ENCODE measurements around the gene CLDN14. TPM values are rescaled to one million over a fixed set of nuclear protein-coding genes. Genes with fewer than 3 reads are reported as not detected.

CLDN14 gene
- total RNA-seq, 1 experiment from 2014 or later = 8.9 TPM

DNA sequence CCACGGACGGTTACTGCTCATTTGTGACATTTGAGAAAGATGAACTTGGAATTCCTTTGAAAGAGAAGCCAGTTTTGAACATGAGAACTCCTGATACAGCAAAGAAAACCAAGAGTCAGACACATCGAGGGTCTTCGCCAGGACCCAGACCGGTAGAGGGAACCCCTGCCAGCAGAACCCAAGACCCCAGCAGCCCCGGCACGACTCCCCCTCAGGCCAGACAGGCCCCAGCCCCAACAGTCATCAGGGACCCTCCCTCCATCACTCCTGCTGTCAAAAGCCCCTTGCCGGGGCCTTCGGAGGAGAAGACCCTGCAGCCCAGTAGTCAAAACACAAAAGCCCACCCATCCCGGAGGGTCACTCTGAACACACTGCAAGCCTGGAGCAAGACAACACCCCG lies 67.0 kb downstream of the CLDN14 start:
- H2AFZ ChIP-seq (ENCODE audit: low read length) = no peak overlapping the region
- ATAC-seq = no peak
- no peak for DNase-seq
- no peaks in the 10 kb centered on the region for H3K4me1 ChIP-seq (ENCODE audit: insufficient read depth, low read length)
- ChIA-PET POLR2A (ENCODE audit: unreplicated experiment) (no interaction called here), CTCF (no interaction called here)
- no peaks in the 10 kb centered on the region for H3K9me3 ChIP-seq (ENCODE audit: low read length)
- intact Hi-C loops (cut with micrococcal nuclease) = no loop called here
- H3K9me2 ChIP-seq (replicated peaks; ENCODE audit: low read length) = no peaks in the 10 kb centered on the region
- TF ChIP-seq, protein P1, sequence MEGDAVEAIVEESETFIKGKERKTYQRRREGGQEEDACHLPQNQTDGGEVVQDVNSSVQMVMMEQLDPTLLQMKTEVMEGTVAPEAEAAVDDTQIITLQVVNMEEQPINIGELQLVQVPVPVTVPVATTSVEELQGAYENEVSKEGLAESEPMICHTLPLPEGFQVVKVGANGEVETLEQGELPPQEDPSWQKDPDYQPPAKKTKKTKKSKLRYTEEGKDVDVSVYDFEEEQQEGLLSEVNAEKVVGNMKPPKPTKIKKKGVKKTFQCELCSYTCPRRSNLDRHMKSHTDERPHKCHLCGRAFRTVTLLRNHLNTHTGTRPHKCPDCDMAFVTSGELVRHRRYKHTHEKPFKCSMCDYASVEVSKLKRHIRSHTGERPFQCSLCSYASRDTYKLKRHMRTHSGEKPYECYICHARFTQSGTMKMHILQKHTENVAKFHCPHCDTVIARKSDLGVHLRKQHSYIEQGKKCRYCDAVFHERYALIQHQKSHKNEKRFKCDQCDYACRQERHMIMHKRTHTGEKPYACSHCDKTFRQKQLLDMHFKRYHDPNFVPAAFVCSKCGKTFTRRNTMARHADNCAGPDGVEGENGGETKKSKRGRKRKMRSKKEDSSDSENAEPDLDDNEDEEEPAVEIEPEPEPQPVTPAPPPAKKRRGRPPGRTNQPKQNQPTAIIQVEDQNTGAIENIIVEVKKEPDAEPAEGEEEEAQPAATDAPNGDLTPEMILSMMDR (conservative IDR thresholded peaks at IDR 0.05; ENCODE audit: low read depth, low read length) = no peak
- TF ChIP-seq EZH2 (IDR thresholded peaks at IDR 0.05; ENCODE audit: low read length, unreplicated experiment) (no peak), EZH2phosphoT487 (IDR thresholded peaks at IDR 0.05; ENCODE audit: borderline replicate concordance, low read length) (no peak)
- no peaks in the 10 kb centered on the region for H3F3A ChIP-seq (ENCODE audit: low read length, unreplicated experiment)
- peaks cover 27% of the 10 kb centered on the region for H3K36me3 ChIP-seq (ENCODE audit: low read depth, low read length)
- no peaks in the 10 kb centered on the region for H3K79me2 ChIP-seq (ENCODE audit: low read length)
- H4K20me1 ChIP-seq (ENCODE audit: low read length) = no peaks in the 10 kb centered on the region
- no TSS peak for BruUV-seq (replicated peaks)
- no peak overlapping the region for H3K4me2 ChIP-seq (ENCODE audit: low read length)
- no peak overlapping the region for H3K9ac ChIP-seq (ENCODE audit: low read length)
- no peaks in the 10 kb centered on the region for H3K27me3 ChIP-seq (ENCODE audit: low read length)
- H3K27ac ChIP-seq (ENCODE audit: low read length) = no peak overlapping the region
- no peak overlapping the region for H3K4me3 ChIP-seq (ENCODE audit: low read length)

DNA sequence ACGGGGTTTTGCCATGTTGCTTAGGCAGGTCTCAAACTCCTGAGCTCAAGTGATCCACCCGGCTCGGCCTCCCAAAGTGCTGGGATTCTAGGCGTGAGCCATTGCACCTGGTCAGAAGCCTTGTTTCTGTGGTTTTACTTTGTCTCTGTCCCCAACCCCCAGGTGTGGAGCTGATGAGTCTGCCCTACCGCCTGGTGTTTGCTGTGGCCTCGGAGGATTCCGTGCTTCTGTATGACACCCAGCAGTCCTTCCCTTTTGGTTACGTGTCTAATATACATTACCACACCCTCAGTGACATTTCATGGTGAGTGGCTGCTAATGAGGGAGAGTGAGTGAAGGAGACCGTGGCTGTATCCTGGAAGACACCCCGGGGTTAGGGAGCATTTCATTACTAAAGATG lies 68.6 kb downstream of the CLDN14 start:
- no peaks in the 10 kb centered on the region for H3F3A ChIP-seq (ENCODE audit: low read length, unreplicated experiment)
- ATAC-seq = no peak

More for the DNA sequence above, 68.6 kb downstream of the CLDN14 start:
- no peak overlapping the region for H2AFZ ChIP-seq (ENCODE audit: low read length)
- no peak overlapping the region for H3K27ac ChIP-seq (ENCODE audit: low read length)
- no peak overlapping the region for H3K4me2 ChIP-seq (ENCODE audit: low read length)
- H3K9ac ChIP-seq (ENCODE audit: low read length) = no peak overlapping the region
- POLR2A ChIA-PET (ENCODE audit: unreplicated experiment) = no interaction called here
- TF ChIP-seq, protein P1 (conservative IDR thresholded peaks at IDR 0.05; ENCODE audit: low read depth, low read length) = no peak
- TF ChIP-seq EZH2 (IDR thresholded peaks at IDR 0.05; ENCODE audit: low read length, unreplicated experiment) (no peak), EZH2phosphoT487 (IDR thresholded peaks at IDR 0.05; ENCODE audit: borderline replicate concordance, low read length) (no peak)
- no TSS peak for BruUV-seq (replicated peaks)
- H3K27me3 ChIP-seq (ENCODE audit: low read length) = no peaks in the 10 kb centered on the region
- no peaks in the 10 kb centered on the region for H3K9me2 ChIP-seq (replicated peaks; ENCODE audit: low read length)
- H3K79me2 ChIP-seq (ENCODE audit: low read length) = no peaks in the 10 kb centered on the region
- no peaks in the 10 kb centered on the region for H3K9me3 ChIP-seq (ENCODE audit: low read length)
- H3K36me3 ChIP-seq (ENCODE audit: low read depth, low read length) = peaks cover 24% of the 10 kb centered on the region
- intact Hi-C loops (cut with micrococcal nuclease) = no loop called here
- H3K4me1 ChIP-seq (ENCODE audit: insufficient read depth, low read length) = no peaks in the 10 kb centered on the region
- CTCF ChIA-PET = no interaction called here
- H3K4me3 ChIP-seq (ENCODE audit: low read length) = no peak overlapping the region
- no peaks in the 10 kb centered on the region for H4K20me1 ChIP-seq (ENCODE audit: low read length)
- no peak for DNase-seq

Other genes starting within 250 kb of the CLDN14 start
- gene MORC3, start 159.9 kb downstream of the CLDN14 start, total RNA-seq (2014; rRNA removed) = 17.9 and 23.0 TPM in 2 replicates
- 18.5 and 19.0 TPM in 2 replicates for gene CHAF1B, start 94.7 kb downstream of the CLDN14 start, total RNA-seq (2014; rRNA removed)
- gene SIM2, start 219.0 kb upstream of the CLDN14 start, total RNA-seq (2014; rRNA removed) = 71.2 and 104 TPM in 2 replicates